BE2C (cell line): Measurements from ENCODE around the gene CRIM1.
A peak's percentile ranks its signal among the peaks of the same experiment; 100 is the strongest.

ENCODE experiments used
- DNase-seq: peaks from one replicate; pipeline ENCODE4 v3.0.0-alpha.2; 2020
- H3K27me3 ChIP-seq: fragments of 250-450 bp; sonication (Bioruptor Pico); 2 replicates; pipeline ENCODE4 v1.5.1; 2020; ENCODE audit warnings: mild to moderate bottlenecking
- H3K36me3 ChIP-seq: fragments of 250-450 bp; sonication (Bioruptor Pico); 2 replicates; pipeline ENCODE4 v1.5.1; 2020; ENCODE audit warnings: mild to moderate bottlenecking
- H3K4me1 ChIP-seq: fragments of 250-450 bp; sonication (Bioruptor Pico); 2 replicates; pipeline ENCODE4 v1.5.1; 2020
- H3K4me3 ChIP-seq: 2 replicates; pipeline ENCODE4 v1.5.1; 2011; ENCODE audit warnings: low read depth, low read length
- H3K9me3 ChIP-seq: fragments of 250-450 bp; sonication (Bioruptor Pico); 2 replicates; pipeline ENCODE4 v1.5.1; 2020
- TF ChIP-seq, protein P1 (sequence below): IDR thresholded peaks from 2 replicates; pipeline ENCODE4 v1.5.1; 2012; ENCODE audit warnings: mild to moderate bottlenecking, low read depth, low read length

Gene CRIM1

DNA sequence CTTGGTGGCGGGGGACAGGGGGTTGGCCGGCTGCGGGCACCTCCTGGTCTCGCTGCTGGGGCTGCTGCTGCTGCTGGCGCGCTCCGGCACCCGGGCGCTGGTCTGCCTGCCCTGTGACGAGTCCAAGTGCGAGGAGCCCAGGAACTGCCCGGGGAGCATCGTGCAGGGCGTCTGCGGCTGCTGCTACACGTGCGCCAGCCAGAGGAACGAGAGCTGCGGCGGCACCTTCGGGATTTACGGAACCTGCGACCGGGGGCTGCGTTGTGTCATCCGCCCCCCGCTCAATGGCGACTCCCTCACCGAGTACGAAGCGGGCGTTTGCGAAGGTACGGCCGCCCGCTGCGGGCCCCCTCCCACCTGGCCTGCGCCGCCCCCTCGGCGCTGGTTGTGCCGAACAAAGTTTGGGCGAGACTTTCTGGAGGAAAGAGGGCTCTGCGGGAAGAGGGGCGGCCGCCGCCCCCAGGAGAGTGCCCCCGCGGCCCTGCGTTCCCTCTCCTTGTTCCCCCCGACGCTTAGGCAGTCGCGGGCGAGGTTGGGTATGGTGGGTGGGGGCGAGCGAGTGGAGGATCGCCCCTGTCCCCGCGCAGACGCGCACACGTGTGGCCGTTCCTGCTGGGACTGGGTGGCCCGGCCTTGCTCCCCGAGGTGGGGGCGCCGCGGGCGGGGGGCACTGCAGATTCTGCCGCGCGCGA, 866 bp downstream of the CRIM1 start:
- Histone ChIP-seq H3K4me1 (no peaks in the 10 kb centered on the region), H3K9me3 (no peaks in the 10 kb centered on the region), H3K27me3 (peaks cover 62% of the 10 kb centered on the region), H3K4me3 (peak overlapping the region; percentile 26; the same call in 1 of the 2 replicates), H3K36me3 (no peaks in the 10 kb centered on the region)
- TF ChIP-seq, protein P1, sequence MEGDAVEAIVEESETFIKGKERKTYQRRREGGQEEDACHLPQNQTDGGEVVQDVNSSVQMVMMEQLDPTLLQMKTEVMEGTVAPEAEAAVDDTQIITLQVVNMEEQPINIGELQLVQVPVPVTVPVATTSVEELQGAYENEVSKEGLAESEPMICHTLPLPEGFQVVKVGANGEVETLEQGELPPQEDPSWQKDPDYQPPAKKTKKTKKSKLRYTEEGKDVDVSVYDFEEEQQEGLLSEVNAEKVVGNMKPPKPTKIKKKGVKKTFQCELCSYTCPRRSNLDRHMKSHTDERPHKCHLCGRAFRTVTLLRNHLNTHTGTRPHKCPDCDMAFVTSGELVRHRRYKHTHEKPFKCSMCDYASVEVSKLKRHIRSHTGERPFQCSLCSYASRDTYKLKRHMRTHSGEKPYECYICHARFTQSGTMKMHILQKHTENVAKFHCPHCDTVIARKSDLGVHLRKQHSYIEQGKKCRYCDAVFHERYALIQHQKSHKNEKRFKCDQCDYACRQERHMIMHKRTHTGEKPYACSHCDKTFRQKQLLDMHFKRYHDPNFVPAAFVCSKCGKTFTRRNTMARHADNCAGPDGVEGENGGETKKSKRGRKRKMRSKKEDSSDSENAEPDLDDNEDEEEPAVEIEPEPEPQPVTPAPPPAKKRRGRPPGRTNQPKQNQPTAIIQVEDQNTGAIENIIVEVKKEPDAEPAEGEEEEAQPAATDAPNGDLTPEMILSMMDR = no peak
- peak; percentile 43 for DNase-seq

DNA sequence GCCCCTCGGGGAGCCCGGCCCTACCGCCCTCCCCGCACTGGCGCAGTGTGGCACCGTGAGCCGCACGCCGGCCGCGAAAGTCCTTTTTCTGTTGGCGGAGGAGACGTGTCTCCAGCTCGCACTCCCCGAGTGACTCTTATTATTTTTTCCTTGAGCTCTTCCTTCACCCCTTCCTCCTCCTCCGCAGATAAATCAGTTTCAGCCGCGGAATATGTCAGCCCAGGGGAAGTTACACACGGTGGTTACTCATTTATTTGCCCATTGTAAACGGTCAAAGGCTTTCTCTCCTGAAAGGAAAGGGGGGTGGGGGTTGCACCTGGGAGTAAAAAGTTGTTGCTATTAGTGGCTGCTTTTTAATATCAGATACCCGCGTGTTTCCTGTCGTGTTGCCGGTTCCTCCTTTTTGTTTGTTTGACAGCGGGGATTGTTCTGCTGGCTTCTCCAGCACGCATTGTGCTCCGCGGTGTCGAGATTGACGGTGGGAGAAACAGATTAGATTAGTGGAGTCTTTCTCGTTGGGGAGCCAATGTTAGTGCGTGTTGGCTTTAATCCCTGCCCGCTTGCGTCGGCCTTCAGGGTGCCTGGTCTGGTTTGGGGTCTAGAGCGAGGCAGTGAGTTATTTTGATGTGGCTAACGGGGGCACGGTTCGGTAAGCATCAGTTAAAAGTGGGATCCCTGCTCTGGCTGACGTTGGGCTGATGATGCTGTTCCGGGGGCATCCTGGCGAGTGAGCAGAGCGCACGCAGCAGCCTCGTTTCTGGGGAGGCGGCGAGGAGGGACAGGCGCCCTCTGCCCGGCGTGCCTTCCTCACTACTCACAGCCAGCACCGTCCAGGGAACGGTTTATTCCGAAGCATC, 1.6 kb downstream of the CRIM1 start:
- TF ChIP-seq, protein P1 = no peak
- Histone ChIP-seq H3K9me3 (no peaks in the 10 kb centered on the region), H3K36me3 (no peaks in the 10 kb centered on the region), H3K27me3 (peaks cover 62% of the 10 kb centered on the region), H3K4me1 (no peaks in the 10 kb centered on the region), H3K4me3 (peak overlapping the region; percentile 26; the same call in 1 of the 2 replicates)
- no peak for DNase-seq

DNA sequence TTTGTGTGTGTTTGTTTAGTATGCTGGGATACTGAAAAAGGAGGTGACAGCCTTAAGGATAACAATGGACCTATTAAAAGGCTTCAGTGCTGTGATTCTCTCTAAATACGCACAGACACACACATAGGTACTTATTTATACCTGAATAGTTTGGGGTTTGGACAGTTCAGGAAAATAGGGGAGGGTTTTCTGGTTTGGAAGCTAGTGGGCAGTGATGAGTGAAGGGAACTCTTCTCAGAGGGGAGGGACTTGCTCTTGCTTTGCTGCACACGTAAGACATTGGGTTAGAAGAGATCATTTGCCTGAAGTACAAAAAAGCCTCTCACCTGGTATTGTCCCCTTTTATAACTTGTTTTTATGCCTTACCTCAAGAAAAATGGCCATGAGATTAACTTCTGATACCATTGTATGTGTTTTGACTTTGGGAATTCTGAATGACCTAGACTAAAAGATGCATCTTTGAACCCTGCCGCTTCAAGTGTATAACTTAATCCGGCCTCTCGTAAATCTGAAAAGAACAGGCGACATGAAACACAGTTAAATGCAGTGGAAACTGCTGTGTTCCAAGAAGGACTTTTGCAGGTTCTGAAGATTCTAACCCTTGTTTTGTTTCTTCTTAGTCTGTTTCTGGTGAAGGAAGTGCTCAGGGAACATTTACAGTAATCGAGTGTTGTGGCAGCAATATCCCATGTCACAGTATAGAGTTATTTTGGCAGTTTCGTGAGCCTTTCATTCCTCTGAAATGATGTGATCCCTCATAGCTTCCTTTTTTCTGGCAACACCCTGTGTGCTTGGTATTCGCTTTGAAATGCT, 2.5 kb downstream of the CRIM1 start:
- no peak overlapping the region for H3K4me3 ChIP-seq
- no peaks in the 10 kb centered on the region for H3K36me3 ChIP-seq
- no peaks in the 10 kb centered on the region for H3K4me1 ChIP-seq
- no peak for DNase-seq
- TF ChIP-seq, protein P1 = peak; percentile 34
- H3K27me3 ChIP-seq = peaks cover 67% of the 10 kb centered on the region
- no peaks in the 10 kb centered on the region for H3K9me3 ChIP-seq

DNA sequence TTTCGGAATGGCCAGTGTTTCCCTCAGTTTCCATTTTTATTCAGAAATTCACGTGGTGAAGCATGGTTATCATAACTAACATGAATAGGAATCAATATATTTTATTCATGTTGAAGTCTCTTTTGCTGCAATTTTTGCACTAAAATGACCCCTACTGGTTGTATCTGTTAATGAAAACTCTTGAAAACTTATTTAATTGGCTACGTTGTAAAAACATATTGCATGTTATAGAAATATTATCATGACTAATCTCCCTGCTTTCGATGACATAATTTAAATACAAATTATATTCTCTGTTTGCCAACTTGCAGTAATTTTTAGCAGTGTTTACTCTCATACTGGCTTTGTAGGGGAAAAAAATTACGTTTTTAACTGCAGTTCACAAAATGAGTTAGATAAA, 3.5 kb downstream of the CRIM1 start:
- no peak for DNase-seq
- TF ChIP-seq, protein P1 = 0 out of 2 replicates have a peak, but pooled peaks have one; percentile 13
- Histone ChIP-seq H3K4me1 (no peaks in the 10 kb centered on the region), H3K4me3 (no peak overlapping the region), H3K27me3 (peaks cover 64% of the 10 kb centered on the region), H3K9me3 (no peaks in the 10 kb centered on the region), H3K36me3 (no peaks in the 10 kb centered on the region)

DNA sequence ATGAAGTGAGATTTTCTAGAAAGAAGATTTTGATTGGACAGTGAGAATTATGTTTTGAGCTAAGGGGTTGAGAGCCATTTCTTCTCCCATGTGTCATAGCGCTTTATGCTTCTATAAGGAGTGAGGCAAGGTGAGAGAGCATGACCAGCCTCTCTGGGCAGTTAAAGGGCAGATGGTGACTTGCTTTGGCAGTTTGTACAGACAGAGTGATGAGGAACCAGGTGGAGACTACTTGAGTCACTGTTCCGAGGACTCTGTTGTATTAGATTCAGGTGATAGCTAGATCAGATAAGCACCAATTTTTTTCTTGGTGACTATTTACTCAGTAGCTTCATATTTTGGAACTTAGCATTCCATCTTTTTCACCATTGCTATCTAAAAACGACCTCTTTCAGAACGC, 4.5 kb downstream of the CRIM1 start:
- TF ChIP-seq, protein P1 = no peak
- no peak overlapping the region for H3K4me3 ChIP-seq
- no peaks in the 10 kb centered on the region for H3K4me1 ChIP-seq
- H3K9me3 ChIP-seq = no peaks in the 10 kb centered on the region
- DNase-seq = no peak
- peaks cover 56% of the 10 kb centered on the region for H3K27me3 ChIP-seq
- no peaks in the 10 kb centered on the region for H3K36me3 ChIP-seq
